WERI-Rb-1 (cell line): ENCODE results near the gene PARP15.

Experiments
- DNase-seq: peaks from one replicate; pipeline ENCODE4 v3.0.0-alpha.2; 2020
- H3K27ac ChIP-seq: fragments of 250-450 bp; sonication (Bioruptor Pico); 2 replicates; pipeline ENCODE4 v1.5.1; 2020; ENCODE audit warnings: mild to moderate bottlenecking, moderate library complexity
- H3K27me3 ChIP-seq: fragments of 250-450 bp; sonication (Bioruptor Pico); 2 replicates; pipeline ENCODE4 v1.5.1; 2021; ENCODE audit warnings: mild to moderate bottlenecking, low read depth, moderate library complexity; ENCODE audit not compliant: insufficient read depth, severe bottlenecking
- H3K36me3 ChIP-seq: fragments of 250-450 bp; sonication (Bioruptor Pico); 2 replicates; pipeline ENCODE4 v1.5.1; 2020; ENCODE audit warnings: mild to moderate bottlenecking, moderate library complexity
- H3K4me3 ChIP-seq: 2 replicates; pipeline ENCODE4 v1.5.1; 2011; ENCODE audit warnings: low read depth, mild to moderate bottlenecking, control low read depth, low read length
- H3K9me3 ChIP-seq: fragments of 250-450 bp; sonication (Bioruptor Pico); 2 replicates; pipeline ENCODE4 v1.5.1; 2021; ENCODE audit warnings: mild to moderate bottlenecking, moderate library complexity; ENCODE audit not compliant: severe bottlenecking
- CTCF ChIP-seq: IDR thresholded peaks from 2 replicates; pipeline ENCODE4 v1.5.1; 2011; ENCODE audit warnings: low read depth, mild to moderate bottlenecking, control low read depth, inconsistent platforms, low read length

The PARP15 gene

GRCh38 chr3:122586098-122586497 lies 8.6 kb downstream of the PARP15 start:
- no peak overlapping the region for H3K4me3 ChIP-seq
- H3K27ac ChIP-seq, result no peak overlapping the region
- no peak for TF ChIP-seq CTCF
- H3K36me3 ChIP-seq, result no peaks in the 10 kb centered on the region
- H3K27me3 ChIP-seq, result no peaks in the 10 kb centered on the region
- peaks cover 9% of the 10 kb centered on the region for H3K9me3 ChIP-seq
- no peak for DNase-seq

DNA sequence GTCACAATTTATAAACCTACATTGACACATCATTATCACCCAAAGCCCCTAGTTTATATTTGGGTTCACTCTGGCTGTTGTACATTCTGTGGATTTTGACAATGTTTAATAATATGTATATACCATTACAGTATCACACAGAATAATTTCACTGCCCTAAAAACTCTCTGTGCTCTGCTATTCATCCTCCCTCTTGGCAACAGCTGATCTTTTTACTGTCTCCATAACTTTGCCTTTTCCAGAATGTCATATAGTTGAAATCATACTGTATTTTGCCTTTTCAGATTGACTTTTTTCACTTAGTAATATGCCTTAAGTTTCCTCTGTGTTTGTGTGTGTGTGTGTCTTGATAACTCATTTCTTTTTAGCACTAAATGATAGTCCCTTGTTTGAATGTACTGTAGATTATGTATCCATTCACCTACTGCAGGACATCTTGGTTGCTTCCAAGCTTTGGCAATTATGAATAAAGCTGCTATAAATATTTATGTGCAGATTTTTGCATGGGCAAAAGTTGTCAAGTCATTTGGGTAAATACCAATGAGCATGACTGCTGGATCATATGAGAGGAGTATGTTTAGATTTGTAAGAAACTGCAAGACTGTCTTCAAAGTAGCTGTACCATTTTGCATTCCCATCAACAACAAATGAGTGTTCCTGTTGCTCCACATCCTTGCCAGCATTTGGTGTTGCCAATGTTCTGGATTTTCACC lies 9.5 kb downstream of the PARP15 start:
- peaks cover 9% of the 10 kb centered on the region for H3K9me3 ChIP-seq
- H3K27me3 ChIP-seq, result no peaks in the 10 kb centered on the region
- H3K4me3 ChIP-seq, result no peak overlapping the region
- H3K27ac ChIP-seq, result no peak overlapping the region
- TF ChIP-seq CTCF, result no peak
- no peaks in the 10 kb centered on the region for H3K36me3 ChIP-seq
- DNase-seq, result no peak

GRCh38 chr3:122587572-122587971 lies 10.1 kb downstream of the PARP15 start:
- H3K27ac ChIP-seq, result no peak overlapping the region
- peaks cover 6% of the 10 kb centered on the region for H3K9me3 ChIP-seq
- H3K36me3 ChIP-seq, result no peaks in the 10 kb centered on the region
- no peaks in the 10 kb centered on the region for H3K27me3 ChIP-seq
- H3K4me3 ChIP-seq, result no peak overlapping the region
- no peak for DNase-seq
- TF ChIP-seq CTCF, result no peak

DNA sequence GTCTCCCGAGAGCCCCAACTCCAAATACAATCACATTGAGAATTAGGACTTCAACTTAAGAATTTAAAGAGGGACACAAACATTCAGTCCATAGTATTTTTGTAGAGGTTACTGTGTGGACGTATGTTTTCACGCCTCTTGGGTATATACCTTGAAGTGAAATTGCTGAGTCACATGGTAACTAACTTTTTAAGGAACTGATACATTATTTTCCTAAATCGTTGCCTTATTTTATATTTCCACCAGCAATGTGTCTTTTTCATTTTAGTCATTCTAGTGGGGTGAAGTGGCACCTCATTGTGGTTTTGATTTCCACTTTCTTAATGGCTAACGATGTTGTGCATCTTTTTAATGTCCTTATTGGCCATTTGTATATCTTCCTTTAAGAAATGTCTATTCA lies 11.8 kb downstream of the PARP15 start:
- no peak for TF ChIP-seq CTCF
- DNase-seq, result no peak
- no peaks in the 10 kb centered on the region for H3K27me3 ChIP-seq
- H3K4me3 ChIP-seq, result no peak overlapping the region
- no peaks in the 10 kb centered on the region for H3K9me3 ChIP-seq
- no peak overlapping the region for H3K27ac ChIP-seq
- H3K36me3 ChIP-seq, result no peaks in the 10 kb centered on the region

DNA sequence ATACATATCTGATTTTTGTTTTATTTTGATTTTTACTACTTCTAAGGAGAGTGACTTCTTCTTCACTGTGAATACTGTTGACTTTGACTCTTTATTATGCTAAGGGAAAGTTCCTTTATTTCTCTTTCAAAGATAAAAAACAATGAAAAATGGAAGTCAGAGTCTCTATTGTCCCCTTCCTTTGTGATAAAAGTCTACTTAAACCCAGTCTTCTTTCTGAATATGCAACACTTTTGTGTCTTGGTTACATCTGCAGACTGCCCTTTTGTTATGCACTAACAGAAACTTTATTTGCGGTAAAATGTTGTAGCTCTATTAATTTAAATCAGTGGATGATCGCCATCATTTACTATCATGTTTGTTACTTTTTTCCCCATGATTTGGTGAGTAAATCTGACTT lies 13.2 kb downstream of the PARP15 start:
- Histone ChIP-seq H3K36me3 (no peaks in the 10 kb centered on the region), H3K27me3 (no peaks in the 10 kb centered on the region), H3K9me3 (no peaks in the 10 kb centered on the region), H3K27ac (no peak overlapping the region), H3K4me3 (no peak overlapping the region)
- TF ChIP-seq CTCF, result no peak
- DNase-seq, result no peak

GRCh38 chr3:122594025-122594424 lies 16.6 kb downstream of the PARP15 start:
- H3K4me3 ChIP-seq, result no peak overlapping the region
- H3K27ac ChIP-seq, result no peak overlapping the region
- no peaks in the 10 kb centered on the region for H3K36me3 ChIP-seq
- DNase-seq, result no peak
- no peaks in the 10 kb centered on the region for H3K27me3 ChIP-seq
- H3K9me3 ChIP-seq, result no peaks in the 10 kb centered on the region
- no peak for TF ChIP-seq CTCF
